Activated CD8-positive, alpha-beta memory T cell treated with anti-CD3 and anti-CD28 coated beads, Interleukin-2, amount 50 U/mL, for 4 hours (primary cell): Measurements from ENCODE around the gene B4GALT2.

Source experiments
- DNase-seq: peaks from one replicate; pipeline ENCODE4 v3.0.0-alpha.2; 2020

The B4GALT2 gene

GRCh38 chr1:43947061-43947873 is 31.7 kb upstream of the B4GALT2 start:
- no peak for DNase-seq

GRCh38 chr1:43947874-43948437 is 31.1 kb upstream of the B4GALT2 start:
- no peak for DNase-seq

- no peak for DNase-seq
Measured at GRCh38 chr1:43949678-43950077, 29.3 kb upstream of the B4GALT2 start.

- DNase-seq = no peak
Measured at GRCh38 chr1:43951021-43951985, 27.7 kb upstream of the B4GALT2 start.

- DNase-seq = no peak
Measured at GRCh38 chr1:43952731-43953346, 26.2 kb upstream of the B4GALT2 start.

GRCh38 chr1:43953361-43953760 is 25.6 kb upstream of the B4GALT2 start:
- DNase-seq = no peak

GRCh38 chr1:43954036-43954435 is 25.0 kb upstream of the B4GALT2 start:
- DNase-seq = no peak

- no peak for DNase-seq
Measured at GRCh38 chr1:43956234-43956633, 22.8 kb upstream of the B4GALT2 start.

GRCh38 chr1:43957407-43958040 is 21.5 kb upstream of the B4GALT2 start:
- DNase-seq = no peak

- no peak for DNase-seq
Measured at GRCh38 chr1:43958351-43959255, 20.4 kb upstream of the B4GALT2 start.

GRCh38 chr1:43960798-43961197 is 18.2 kb upstream of the B4GALT2 start:
- DNase-seq = no peak

- no peak for DNase-seq
Measured at GRCh38 chr1:43961692-43962091, 17.3 kb upstream of the B4GALT2 start.

- no peak for DNase-seq
Measured at GRCh38 chr1:43962324-43962723, 16.7 kb upstream of the B4GALT2 start.

- no peak for DNase-seq
Measured at GRCh38 chr1:43963006-43963405, 16.0 kb upstream of the B4GALT2 start.

- no peak for DNase-seq
Measured at GRCh38 chr1:43963890-43964289, 15.1 kb upstream of the B4GALT2 start.

- no peak for DNase-seq
Measured at GRCh38 chr1:43965316-43965715, 13.7 kb upstream of the B4GALT2 start.

GRCh38 chr1:43968348-43968948 is 10.6 kb upstream of the B4GALT2 start:
- DNase-seq = no peak

GRCh38 chr1:43969416-43969745 is 9.6 kb upstream of the B4GALT2 start:
- no peak for DNase-seq

- peak; percentile 94 for DNase-seq
Measured at GRCh38 chr1:43969746-43970466, 9.1 kb upstream of the B4GALT2 start, which contains the start of gene DPH2. Gene DPH2 (plus strand): TSS chr1:43970010. CDS start chr1:43970176, 166 bp downstream.

- DNase-seq = no peak
Measured at GRCh38 chr1:43970502-43970901, 8.5 kb upstream of the B4GALT2 start.
